ENCODE data around the gene FBLIM1. TPM values are rescaled to one million over a fixed set of nuclear protein-coding genes. Genes with fewer than 3 reads are reported as not detected.

FBLIM1 gene
- total and polyA plus RNA-seq, 9 donors: 17.3 to 41.4 (median 27.2) TPM

DNA sequence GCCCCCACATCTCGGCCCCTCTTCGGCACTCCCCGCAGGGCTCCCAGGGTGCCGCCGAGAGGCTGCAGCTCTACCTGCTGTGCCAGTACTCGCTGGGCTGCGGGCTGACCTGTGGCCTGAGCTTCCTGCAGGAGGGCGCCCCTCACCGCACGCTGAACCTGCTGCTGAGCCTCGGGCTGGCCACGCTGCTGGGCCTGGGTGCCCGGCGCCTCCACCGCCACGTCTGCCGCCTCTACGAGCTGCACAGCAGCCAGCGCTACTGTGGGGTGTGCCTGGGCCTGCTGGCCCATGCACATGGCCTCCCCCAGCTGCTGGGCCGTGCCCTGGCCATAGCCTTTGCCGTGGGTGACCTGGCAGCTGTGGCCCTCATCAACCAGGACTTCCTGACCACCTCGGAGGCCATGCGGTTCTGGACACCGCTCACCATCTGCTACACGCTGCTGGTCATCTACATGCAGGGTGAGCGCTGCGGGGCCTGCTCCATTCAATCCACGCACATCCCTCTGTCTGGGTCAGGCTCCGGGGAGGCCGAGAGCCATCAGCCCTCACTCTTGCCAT, 14.4 kb upstream of the FBLIM1 start:
- no peak for DNase-seq

DNA sequence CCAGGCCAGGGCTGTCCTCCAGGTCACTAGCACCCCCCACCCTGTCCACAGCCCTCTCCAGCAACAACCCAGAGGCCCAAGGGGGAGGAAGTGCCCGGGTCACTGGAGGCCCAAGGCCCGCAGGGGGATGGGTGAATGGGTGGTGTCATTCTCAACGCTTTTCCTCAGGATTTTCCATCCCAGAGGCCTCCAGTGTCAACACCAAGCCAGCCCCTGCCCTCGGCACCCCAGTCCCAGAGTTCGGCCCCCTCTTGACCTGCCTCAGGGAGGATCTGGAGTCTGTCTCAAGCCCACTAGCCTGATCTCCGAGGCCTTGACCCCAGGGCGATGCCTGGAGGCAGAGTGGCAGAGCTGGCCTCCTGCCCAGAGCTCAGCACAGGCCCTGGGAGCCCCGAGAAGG, 11.2 kb upstream of the FBLIM1 start:
- no peaks in the 10 kb centered on the region for H3K9me3 ChIP-seq (replicated peaks; ENCODE audit: control insufficient read depth, low read depth, low read length)
- no peaks in the 10 kb centered on the region for H3K27me3 ChIP-seq (ENCODE audit: control insufficient read depth, insufficient read depth, low read length)
- H3K27ac ChIP-seq (ENCODE audit: low read length): no peak overlapping the region
- H3K4me3 ChIP-seq (ENCODE audit: low read length): no peak overlapping the region
- no peaks in the 10 kb centered on the region for H3K4me1 ChIP-seq (ENCODE audit: control insufficient read depth, insufficient read depth, low read length)
- WGBS (ENCODE audit: insufficient coverage): 46% methylated on average over 5 of the region's 8 CpGs
- no peak for DNase-seq
- no peaks in the 10 kb centered on the region for H3K36me3 ChIP-seq (ENCODE audit: control insufficient read depth, insufficient read depth, low read length)

More for the DNA sequence above, 14.4 kb upstream of the FBLIM1 start:
- H3K4me1 ChIP-seq (ENCODE audit: control insufficient read depth, insufficient read depth, low read length): peaks cover 10% of the 10 kb centered on the region
- H3K27me3 ChIP-seq (ENCODE audit: control insufficient read depth, insufficient read depth, low read length): no peaks in the 10 kb centered on the region
- no peak overlapping the region for H3K27ac ChIP-seq (ENCODE audit: low read length)
- no peak overlapping the region for H3K4me3 ChIP-seq (ENCODE audit: low read length)
- H3K36me3 ChIP-seq (ENCODE audit: control insufficient read depth, insufficient read depth, low read length): peaks cover 3% of the 10 kb centered on the region
- 62% methylated on average over 29 of the region's 30 CpGs for WGBS (ENCODE audit: insufficient coverage)
- no peaks in the 10 kb centered on the region for H3K9me3 ChIP-seq (replicated peaks; ENCODE audit: control insufficient read depth, low read depth, low read length)

DNA sequence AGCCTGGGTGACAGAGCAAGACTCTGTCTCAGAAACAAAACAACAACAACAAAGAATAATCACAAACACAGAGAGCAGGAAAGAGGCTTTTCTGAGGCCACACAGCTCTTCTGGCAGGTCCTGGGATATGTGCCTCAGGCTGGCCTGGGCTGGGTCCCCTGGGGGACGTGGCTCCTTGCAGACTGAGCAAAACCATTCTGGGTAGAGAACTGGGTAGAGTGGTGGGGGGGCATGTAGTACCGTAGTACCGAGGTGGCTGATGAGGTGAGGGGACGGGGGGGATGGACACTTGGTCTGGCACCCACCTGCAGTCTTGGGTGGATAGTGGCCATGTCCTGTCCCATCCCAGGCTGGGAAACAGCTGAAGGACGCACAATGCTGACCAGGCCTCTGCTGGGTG, 10.3 kb upstream of the FBLIM1 start:
- DNase-seq: no peak
- no peak overlapping the region for H3K27ac ChIP-seq (ENCODE audit: low read length)
- no peaks in the 10 kb centered on the region for H3K4me1 ChIP-seq (ENCODE audit: control insufficient read depth, insufficient read depth, low read length)
- 87% methylated on average over 4 of the region's 5 CpGs for WGBS (ENCODE audit: insufficient coverage)
- no peak overlapping the region for H3K4me3 ChIP-seq (ENCODE audit: low read length)
- H3K9me3 ChIP-seq (replicated peaks; ENCODE audit: control insufficient read depth, low read depth, low read length): no peaks in the 10 kb centered on the region
- no peaks in the 10 kb centered on the region for H3K36me3 ChIP-seq (ENCODE audit: control insufficient read depth, insufficient read depth, low read length)
- H3K27me3 ChIP-seq (ENCODE audit: control insufficient read depth, insufficient read depth, low read length): no peaks in the 10 kb centered on the region

DNA sequence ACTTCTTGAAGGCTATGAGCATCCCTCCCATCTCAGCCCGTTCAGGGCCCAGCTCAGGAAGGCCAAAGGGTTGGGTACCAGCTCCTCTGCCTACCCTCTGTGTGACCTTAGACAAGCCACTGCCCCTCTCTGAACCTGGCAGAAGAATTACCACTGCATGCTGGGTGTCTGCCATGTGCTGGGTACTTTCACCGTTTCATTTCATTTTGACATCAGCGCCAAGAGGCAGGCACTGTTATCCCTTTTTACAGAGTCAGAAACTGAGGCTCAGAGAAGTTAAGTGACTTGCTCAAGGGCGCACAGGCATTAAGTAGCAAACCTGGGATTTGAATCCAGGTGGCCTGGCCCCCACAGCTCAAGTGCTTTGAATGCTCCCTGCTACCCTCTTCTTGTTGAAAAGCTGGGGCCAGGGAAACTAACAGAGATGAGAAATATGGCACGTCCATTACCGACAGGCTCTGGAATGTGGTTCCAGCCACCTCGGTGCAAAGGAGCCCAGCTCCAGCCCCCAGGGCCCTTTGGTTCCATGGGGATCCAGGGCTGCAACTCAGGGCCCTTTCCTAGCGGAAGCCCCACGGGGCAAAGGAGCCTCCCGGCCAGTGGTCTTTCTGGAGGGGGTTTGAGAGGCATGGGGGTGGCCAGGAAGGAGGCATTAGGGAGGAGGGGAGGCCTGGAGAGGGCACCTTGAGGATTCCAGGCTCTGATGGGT, 9.8 kb upstream of the FBLIM1 start:
- Histone ChIP-seq H3K4me3 (ENCODE audit: low read length) (no peak overlapping the region), H3K27ac (ENCODE audit: low read length) (no peak overlapping the region), H3K9me3 (replicated peaks; ENCODE audit: control insufficient read depth, low read depth, low read length) (no peaks in the 10 kb centered on the region), H3K27me3 (ENCODE audit: control insufficient read depth, insufficient read depth, low read length) (no peaks in the 10 kb centered on the region), H3K36me3 (ENCODE audit: control insufficient read depth, insufficient read depth, low read length) (no peaks in the 10 kb centered on the region), H3K4me1 (ENCODE audit: control insufficient read depth, insufficient read depth, low read length) (no peaks in the 10 kb centered on the region)
- 75% methylated on average over 10 of the region's 10 CpGs for WGBS (ENCODE audit: insufficient coverage)
- no peak for DNase-seq

DNA sequence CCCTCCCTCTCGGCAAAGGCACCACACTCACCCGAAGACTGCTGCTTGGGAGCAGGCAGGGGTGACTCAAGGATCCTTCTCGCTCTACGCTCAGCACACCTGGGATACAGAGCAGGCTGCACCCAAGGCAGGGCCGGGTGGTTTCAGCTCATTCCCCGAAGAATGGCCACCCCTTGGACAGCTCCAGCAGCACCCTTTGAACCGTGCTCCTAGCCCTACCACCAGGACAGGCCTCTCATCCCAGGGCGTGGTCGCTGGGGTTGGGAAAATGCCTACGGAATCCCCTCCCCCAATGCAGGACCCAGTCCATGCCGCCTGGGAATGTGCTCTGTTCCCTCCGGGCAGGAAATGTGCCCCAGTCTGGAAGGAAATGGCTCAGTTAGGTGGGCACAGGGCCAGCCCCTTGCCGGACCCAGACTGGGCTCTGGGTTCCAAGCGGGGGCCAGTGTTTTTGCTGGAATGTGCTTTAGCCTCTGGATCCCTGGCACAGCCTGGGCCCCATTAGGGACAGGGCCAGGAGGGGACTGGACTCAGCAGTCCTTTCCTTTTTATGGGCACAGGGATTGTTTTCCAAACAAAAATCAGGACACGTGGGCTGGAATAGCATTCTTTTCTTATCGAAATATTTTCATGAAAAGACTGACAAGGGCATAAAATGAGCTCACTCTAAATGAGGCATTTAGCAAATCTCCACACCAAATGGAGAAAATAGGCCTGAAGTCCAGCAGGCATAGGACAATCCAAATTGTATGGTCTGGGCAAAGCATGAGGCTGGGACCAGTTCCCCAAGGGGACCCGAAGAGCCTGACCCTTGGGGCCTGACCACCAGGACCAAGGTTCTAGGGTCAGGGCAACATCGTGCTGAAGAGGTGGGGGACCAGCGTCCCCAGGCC, 8.9 kb upstream of the FBLIM1 start:
- no peak overlapping the region for H3K27ac ChIP-seq (ENCODE audit: low read length)
- no peak overlapping the region for H3K4me3 ChIP-seq (ENCODE audit: low read length)
- 59% methylated on average over 14 of the region's 19 CpGs for WGBS (ENCODE audit: insufficient coverage)
- no peaks in the 10 kb centered on the region for H3K27me3 ChIP-seq (ENCODE audit: control insufficient read depth, insufficient read depth, low read length)
- H3K36me3 ChIP-seq (ENCODE audit: control insufficient read depth, insufficient read depth, low read length): no peaks in the 10 kb centered on the region
- no peaks in the 10 kb centered on the region for H3K9me3 ChIP-seq (replicated peaks; ENCODE audit: control insufficient read depth, low read depth, low read length)
- DNase-seq: no peak
- no peaks in the 10 kb centered on the region for H3K4me1 ChIP-seq (ENCODE audit: control insufficient read depth, insufficient read depth, low read length)

DNA sequence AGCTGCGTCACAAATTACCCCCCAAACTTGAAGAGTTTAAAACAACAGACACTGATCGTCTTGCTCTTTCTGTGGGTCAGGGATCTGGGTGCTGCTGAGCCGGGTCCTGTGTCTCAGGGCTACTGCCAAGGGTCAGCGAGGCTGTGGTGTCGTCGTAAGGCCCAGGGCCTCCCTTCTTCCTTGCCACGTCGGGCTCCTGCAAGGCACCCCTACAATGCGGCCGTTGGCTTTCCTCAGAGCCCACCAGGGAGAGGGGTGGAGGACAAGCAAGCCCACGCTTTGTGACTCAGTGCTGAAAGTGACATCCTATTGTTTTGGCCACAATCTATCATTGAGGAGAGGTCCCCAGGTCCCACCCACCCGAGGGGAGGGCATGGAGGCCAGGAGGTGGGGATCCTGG, 7.7 kb upstream of the FBLIM1 start:
- no peaks in the 10 kb centered on the region for H3K36me3 ChIP-seq (ENCODE audit: control insufficient read depth, insufficient read depth, low read length)
- 79% methylated on average over 6 of the region's 12 CpGs for WGBS (ENCODE audit: insufficient coverage)
- H3K27me3 ChIP-seq (ENCODE audit: control insufficient read depth, insufficient read depth, low read length): no peaks in the 10 kb centered on the region
- no peak overlapping the region for H3K27ac ChIP-seq (ENCODE audit: low read length)
- no peak for DNase-seq
- H3K4me3 ChIP-seq (ENCODE audit: low read length): no peak overlapping the region
- no peaks in the 10 kb centered on the region for H3K9me3 ChIP-seq (replicated peaks; ENCODE audit: control insufficient read depth, low read depth, low read length)
- peaks cover 4% of the 10 kb centered on the region for H3K4me1 ChIP-seq (ENCODE audit: control insufficient read depth, insufficient read depth, low read length)

DNA sequence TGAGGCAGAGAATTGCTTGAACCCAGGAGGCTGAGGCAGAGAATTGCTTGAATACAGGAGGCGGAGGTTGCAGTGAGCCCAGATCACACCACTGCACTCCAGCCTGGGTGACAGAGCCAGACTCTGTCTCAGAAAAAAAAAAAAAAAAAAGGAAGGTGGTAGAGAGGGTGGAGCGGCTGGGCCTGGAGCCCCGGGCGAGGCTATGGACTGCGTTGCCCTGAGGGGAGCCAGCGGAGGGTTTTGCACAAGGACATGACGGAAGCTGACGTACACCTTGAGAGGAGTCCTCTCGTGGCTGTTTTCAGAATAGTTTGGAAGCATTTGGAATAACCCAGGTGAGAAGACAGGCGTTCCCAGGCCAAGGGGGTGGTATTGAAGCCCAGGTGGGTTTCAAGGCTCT, 6.9 kb upstream of the FBLIM1 start:
- Histone ChIP-seq H3K4me1 (ENCODE audit: control insufficient read depth, insufficient read depth, low read length) (peaks cover 11% of the 10 kb centered on the region), H3K27ac (ENCODE audit: low read length) (no peak overlapping the region), H3K27me3 (ENCODE audit: control insufficient read depth, insufficient read depth, low read length) (peaks cover 2% of the 10 kb centered on the region), H3K4me3 (ENCODE audit: low read length) (no peak overlapping the region), H3K9me3 (replicated peaks; ENCODE audit: control insufficient read depth, low read depth, low read length) (no peaks in the 10 kb centered on the region), H3K36me3 (ENCODE audit: control insufficient read depth, insufficient read depth, low read length) (no peaks in the 10 kb centered on the region)
- no peak for DNase-seq
- 74% methylated on average over 8 of the region's 10 CpGs for WGBS (ENCODE audit: insufficient coverage)

DNA sequence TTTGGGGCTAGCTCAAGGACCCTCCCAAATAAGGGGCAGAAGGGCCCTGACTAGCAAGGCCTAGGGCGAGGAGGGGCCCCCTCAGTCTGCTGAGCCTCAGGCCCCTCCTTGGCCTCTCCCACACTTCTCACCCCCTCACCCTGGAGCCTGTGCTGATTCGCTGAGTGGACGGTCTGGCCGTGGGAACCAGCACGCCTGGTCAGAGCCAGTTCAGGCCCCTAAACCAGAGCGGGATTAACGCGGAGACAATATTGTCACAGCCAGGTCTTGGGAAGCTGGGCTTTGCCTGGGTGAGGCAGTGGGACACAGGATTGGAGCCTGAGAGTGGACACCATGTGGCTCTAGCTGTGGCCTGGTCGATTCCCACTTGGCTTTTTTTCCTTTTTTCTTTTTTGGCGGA, 4.8 kb upstream of the FBLIM1 start:
- WGBS (ENCODE audit: insufficient coverage): 47% methylated on average over 9 of the region's 10 CpGs

DNA sequence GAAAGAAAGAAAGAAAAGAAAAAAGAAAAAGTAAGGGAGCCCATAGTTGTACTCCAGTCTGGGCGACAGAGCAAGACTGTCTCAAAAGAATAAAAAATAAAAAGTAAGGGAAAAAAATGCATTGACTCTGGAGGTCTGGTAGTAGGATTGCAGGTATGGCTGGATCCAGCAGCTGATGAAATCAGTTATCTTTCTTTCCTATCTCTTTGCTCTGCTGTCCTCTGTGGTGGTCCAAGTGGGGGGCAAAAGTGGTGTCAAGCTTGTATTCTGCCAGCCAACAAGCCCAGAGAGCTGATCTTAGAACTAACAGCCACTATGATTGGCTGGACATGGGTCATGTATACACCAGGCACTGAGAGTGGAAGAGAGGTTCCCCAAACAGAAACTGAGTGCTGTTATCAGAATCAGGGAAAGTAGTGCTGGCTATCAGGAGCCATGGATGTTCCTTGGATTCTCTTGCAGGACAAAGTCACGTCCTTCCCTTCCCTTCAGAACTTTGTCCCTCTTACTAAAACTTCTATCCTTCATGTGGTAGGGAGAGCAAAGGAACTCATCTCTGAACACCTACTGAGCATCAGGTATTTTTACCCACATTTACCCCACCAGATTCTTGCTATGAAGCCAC, 3.5 kb upstream of the FBLIM1 start:
- Histone ChIP-seq H3K9me3 (replicated peaks; ENCODE audit: control insufficient read depth, low read depth, low read length) (no peaks in the 10 kb centered on the region), H3K4me3 (ENCODE audit: low read length) (no peak overlapping the region), H3K27ac (ENCODE audit: low read length) (no peak overlapping the region), H3K36me3 (ENCODE audit: control insufficient read depth, insufficient read depth, low read length) (no peaks in the 10 kb centered on the region), H3K27me3 (ENCODE audit: control insufficient read depth, insufficient read depth, low read length) (peaks cover 27% of the 10 kb centered on the region), H3K4me1 (ENCODE audit: control insufficient read depth, insufficient read depth, low read length) (peaks cover 37% of the 10 kb centered on the region)
- no peak for DNase-seq
- 86% methylated on average over 1 of the region's 2 CpGs for WGBS (ENCODE audit: insufficient coverage)

More for the DNA sequence above, 4.8 kb upstream of the FBLIM1 start:
- Histone ChIP-seq H3K9me3 (replicated peaks; ENCODE audit: control insufficient read depth, low read depth, low read length) (no peaks in the 10 kb centered on the region), H3K27ac (ENCODE audit: low read length) (no peak overlapping the region), H3K27me3 (ENCODE audit: control insufficient read depth, insufficient read depth, low read length) (peaks cover 16% of the 10 kb centered on the region), H3K4me1 (ENCODE audit: control insufficient read depth, insufficient read depth, low read length) (peaks cover 27% of the 10 kb centered on the region), H3K4me3 (ENCODE audit: low read length) (no peak overlapping the region), H3K36me3 (ENCODE audit: control insufficient read depth, insufficient read depth, low read length) (no peaks in the 10 kb centered on the region)
- DNase-seq: no peak

DNA sequence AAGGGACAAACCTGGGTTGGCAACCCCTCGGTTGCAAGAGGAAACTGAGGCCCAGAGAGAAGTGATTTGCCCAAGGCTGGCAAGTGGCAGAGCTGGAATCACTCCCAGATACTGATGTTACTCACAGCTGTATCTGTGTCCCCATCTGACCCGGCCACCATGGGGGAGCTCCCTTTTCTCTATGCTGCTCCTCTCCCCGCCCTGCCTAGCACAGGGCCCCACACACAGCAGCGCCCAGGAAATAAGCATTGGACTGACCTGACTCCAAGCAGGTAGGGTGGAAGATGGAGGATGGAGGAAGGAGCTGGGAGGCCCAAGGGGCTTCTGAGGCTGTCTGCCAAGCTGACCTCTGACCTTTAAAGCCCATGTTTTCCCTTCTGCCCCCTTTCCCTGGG, 3.0 kb upstream of the FBLIM1 start:
- no peaks in the 10 kb centered on the region for H3K9me3 ChIP-seq (replicated peaks; ENCODE audit: control insufficient read depth, low read depth, low read length)
- peaks cover 30% of the 10 kb centered on the region for H3K27me3 ChIP-seq (ENCODE audit: control insufficient read depth, insufficient read depth, low read length)
- no peaks in the 10 kb centered on the region for H3K36me3 ChIP-seq (ENCODE audit: control insufficient read depth, insufficient read depth, low read length)
- H3K4me3 ChIP-seq (ENCODE audit: low read length): no peak overlapping the region
- no peak for DNase-seq
- H3K27ac ChIP-seq (ENCODE audit: low read length): no peak overlapping the region
- peaks cover 40% of the 10 kb centered on the region for H3K4me1 ChIP-seq (ENCODE audit: control insufficient read depth, insufficient read depth, low read length)
- 56% methylated on average over 1 of the region's 4 CpGs for WGBS (ENCODE audit: insufficient coverage)
